Erythroblast (primary cell): ENCODE results near the gene STK36.

Source experiments
- DNase-seq, 2 experiments: peaks; one replicate each; lab custom pipeline; 2025; lab: John Stamatoyannopoulos, UW
- GATA1 ChIP-seq: IDR thresholded peaks from 2 replicates; pipeline ENCODE4 v1.6.1; 2011; ENCODE audit warnings: low read depth, mild to moderate bottlenecking, control low read depth, low read length, moderate library complexity
- POLR2A ChIP-seq: IDR thresholded peaks from 2 replicates; pipeline ENCODE4 v1.6.1; 2011; ENCODE audit warnings: mild to moderate bottlenecking, low read length

The STK36 gene

DNA sequence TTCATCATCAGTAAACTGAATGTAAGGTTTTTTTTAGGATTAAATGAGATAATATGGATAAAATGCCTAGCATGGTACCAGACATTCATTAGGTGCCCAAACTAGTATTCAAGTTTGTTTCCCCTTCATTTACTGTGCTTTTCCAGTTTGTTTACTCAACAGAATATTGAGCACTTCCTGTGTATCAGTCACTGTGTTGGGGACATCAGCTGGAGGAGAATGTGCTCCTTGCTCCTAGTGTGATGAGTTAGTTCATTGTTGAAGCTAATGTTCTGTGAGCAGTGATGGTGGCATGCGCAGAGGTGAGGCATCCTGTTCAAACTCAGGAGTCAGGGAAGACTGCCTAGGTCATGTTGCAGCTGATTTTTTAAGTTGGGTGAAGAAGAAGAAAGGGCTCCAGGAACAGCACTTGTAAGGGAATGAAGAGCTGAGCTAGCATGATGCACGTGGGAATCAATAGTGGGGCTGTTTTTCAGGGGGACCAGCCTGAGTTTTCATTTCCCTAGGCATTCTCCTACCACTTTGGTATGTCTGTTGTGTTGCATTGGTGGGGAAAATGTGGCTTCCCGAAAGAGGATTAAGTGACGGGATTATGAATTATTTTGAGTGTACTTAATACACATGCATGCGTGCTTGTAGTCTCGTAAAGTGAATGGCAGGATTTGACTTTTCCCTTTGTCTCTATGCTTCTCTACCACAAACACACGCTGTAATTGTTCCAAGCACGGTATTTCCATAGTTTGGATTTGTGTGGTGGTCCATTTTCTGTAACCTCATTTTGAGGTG, 62.5 kb downstream of the STK36 start:
- no peak for DNase-seq
- no peak for TF ChIP-seq POLR2A
- TF ChIP-seq GATA1 = no peak

DNA sequence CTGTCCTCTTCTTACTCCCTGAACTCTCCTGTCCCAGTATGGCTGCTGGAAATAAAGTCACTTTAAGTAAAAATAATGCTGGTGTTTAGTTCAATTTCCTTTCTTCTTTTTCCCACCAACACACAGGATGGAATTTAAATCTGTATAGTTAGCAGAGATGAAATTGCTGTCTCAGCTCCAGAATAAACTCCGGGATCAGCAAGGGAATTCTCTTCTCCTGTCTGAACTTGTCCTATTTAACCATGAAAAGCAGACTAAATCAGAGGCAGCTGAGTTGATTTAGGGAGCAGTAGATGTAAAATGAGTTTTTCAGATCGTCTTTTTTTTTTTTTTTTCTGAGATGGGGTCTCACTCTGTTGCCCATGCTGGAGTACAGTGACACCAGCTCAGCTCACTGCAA, 64.6 kb downstream of the STK36 start:
- no peak for DNase-seq
- TF ChIP-seq POLR2A = no peak
- no peak for TF ChIP-seq GATA1

DNA sequence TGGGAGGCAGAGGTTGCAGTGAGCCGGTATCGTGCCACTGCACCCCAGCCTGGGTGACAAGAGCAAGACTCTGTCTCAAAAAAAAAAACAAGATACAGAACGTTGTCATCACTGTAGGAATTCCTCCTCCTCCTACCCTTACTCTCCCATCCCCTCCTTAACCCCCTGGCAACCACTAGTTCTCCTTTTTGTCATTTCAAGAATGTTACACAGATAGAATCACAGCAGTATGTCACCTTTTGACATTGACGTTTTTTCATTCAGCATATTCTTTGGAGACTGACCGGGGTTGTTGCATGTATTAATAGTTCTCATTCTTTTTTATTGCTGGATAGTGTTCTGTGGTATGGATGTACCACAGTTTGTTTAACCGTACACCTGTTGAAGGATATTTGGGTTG, 71.2 kb downstream of the STK36 start:
- no peak for DNase-seq
- TF ChIP-seq POLR2A (no peak), GATA1 (no peak)

DNA sequence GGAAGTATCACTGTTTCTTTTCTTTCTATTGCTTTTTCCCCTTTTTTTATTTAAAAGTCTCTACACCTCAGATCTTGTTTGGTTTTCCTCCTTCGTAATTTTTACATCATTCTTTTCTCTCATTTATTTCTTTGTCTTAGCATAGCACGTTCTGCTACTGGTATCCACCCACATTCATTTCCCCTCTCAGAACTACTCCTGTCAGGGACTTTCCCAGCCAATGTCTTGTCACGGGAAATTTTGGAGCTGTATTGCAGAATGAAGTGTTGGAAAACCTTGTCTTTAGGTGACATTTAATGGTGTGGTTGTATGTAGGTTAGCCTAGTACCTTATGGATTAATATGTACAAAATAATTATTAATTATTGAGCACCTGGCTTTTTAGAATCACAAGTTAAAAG, 72.7 kb downstream of the STK36 start:
- no peak for DNase-seq
- TF ChIP-seq POLR2A (no peak), GATA1 (no peak)

DNA sequence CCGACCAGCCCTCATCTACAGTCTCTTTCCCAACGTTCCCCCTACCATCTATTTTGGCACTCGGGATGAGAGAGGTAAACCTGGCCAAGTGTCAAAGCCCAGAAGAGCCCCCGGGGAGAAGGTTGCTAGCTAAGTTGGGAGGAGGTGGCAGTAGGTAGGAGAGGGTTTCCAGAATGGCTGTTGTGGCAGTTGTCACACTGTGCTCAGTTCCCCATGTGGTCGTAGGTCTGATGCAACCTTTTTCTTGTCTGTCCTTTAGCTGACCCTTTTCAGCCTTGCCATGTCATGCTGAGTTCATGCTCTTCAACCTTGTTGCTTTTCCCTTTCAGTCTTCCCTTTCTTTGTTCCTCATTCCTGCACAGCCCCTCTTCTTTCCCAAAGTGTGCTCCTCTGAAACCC, 73.3 kb downstream of the STK36 start:
- TF ChIP-seq GATA1 (no peak), POLR2A (no peak)
- DNase-seq = peak; percentile 12 to 42

DNA sequence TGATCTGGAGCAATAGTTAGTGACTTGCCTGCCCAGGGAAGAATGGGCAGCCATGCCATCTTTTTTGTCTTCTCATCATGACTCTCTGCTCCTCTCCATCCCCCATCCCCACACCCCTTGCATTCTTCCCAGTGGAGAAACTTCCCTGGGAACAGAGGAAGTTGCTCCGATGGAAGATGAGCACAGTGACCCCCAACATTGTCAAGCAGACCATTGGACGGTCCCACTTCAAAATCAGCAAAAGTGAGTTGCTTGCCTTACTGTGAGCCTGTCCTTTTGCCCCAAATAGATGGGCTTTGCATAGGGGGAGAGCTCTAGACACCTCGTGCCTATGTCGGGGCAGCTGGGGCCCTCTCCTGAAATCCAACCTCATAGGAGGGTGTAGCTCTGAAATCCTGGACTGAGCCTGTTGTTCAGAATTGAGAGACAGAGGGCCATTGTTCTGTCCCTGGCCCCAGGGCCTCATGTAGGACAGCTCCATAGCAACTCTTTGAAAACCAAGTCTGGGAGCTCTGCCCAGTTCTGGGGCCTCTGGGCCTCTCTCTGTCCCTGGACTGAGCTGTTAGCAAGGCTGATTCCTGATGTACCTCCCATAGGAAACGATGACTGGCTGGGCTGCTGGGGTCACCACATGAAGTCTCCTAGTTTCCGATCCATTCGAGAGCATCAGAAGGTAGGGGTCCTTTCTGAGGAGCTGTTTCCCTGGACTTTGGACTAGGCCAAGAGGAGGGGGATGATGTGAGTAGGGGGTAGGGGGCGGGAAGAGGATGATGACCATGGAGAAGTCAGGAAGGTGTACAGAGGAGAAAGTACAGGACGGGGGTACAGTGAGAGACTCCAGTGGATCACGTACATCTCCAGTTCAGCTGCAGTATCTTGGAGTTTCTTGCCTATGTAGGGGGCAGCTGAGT, 73.9 kb downstream of the STK36 start:
- DNase-seq = no peak
- TF ChIP-seq POLR2A (no peak), GATA1 (no peak)

DNA sequence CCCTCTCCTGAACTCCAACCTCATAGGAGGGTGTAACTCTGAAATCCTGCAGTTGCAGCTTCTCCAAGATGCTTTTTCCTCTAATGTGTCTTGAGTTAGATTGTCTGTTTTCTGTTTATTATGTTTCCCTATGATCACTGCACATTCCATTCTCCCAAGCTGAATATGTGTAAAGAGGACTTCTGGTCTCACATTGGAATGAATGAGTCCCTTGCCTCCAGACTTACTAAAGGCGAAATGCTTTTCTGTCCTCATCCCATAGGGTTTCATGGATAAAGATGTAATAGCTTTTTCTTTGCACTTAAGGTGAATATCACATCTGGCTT, 74.5 kb downstream of the STK36 start:
- TF ChIP-seq GATA1 = no peak
- no peak for TF ChIP-seq POLR2A
- DNase-seq = no peak

DNA sequence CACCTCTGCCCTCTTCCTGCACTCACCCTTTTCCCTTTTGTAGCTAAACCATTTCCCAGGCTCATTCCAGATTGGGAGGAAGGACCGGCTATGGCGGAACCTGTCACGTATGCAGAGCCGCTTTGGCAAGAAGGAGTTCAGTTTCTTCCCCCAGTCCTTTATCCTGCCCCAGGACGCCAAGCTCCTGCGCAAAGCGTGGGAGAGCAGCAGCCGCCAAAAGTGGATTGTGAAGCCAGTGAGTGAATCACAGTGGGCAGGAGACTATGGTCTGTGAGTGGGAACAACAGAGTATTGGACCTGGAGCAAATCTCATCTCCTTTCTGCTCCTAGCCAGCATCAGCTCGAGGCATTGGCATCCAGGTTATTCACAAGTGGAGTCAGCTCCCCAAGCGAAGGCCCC, 75.1 kb downstream of the STK36 start:
- DNase-seq = no peak
- TF ChIP-seq POLR2A (no peak), GATA1 (no peak)

DNA sequence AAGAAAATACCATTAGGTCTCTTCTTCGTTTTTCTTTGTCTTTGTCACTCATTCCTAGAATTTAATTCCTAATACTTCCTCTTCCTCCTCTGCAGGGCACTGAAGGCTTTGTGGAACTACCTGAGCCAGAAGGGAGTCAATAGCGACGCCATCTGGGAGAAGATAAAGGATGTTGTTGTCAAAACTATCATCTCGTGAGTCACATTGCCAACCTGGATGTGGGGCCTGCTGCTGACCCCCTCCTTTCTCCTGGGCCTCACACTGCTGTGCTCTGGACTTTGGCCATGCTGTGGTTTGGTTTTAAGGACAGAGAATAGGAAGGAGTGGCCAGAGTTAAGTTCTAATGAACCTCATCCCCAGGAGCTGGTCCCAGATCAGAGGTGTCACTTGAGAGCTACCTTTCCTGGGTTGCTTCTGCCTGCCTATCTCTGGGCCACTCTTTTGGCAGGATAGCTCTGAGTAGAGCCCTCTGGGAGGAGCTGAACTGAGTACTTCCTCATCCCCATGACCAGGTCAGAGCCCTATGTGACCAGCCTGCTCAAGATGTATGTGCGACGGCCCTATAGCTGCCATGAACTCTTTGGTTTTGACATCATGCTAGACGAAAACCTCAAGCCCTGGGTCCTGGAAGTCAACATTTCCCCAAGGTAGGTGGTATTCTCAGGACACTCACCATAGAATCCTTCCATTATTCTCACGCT, 77.0 kb downstream of the STK36 start:
- no peak for DNase-seq
- no peak for TF ChIP-seq POLR2A
- no peak for TF ChIP-seq GATA1
